K562 (cell line): ENCODE data around the gene CBLIF. TPM values are rescaled to one million over a fixed set of nuclear protein-coding genes. Genes with fewer than 3 reads are reported as not detected.
"Not testable (repeated sequence)": the region's sequence is repeated elsewhere in the genome, so short reads cannot be mapped to it uniquely, and the experiment has no call there.

Experiments used
- ATAC-seq: fragments of 200-7000 bp; cut with Tn5 transposase; 3 replicates; pipeline ENCODE4 v1.9.1; 2020; ENCODE audit warnings: moderate library complexity
- BruUV-seq: library from RNA; stranded (reverse); fragments of 400-500 nt; replicated peaks from 2 replicates; lab custom pipeline; 2021; lab: Mats Ljungman, UMichigan
- CTCF ChIA-PET: fragments of 300-600 bp; formaldehyde crosslinking; extraction: SDS; loops from one replicate; lab custom pipeline; 2021; ENCODE audit warnings: low intra/inter-chr PET ratio; lab: Yijun Ruan, JAX
- POLR2A ChIA-PET: fragments of 300-600, 350-650 bp; sonication (Branson Sonifier 250); formaldehyde crosslinking; extraction: SDS; loops from one replicate; lab custom pipeline; 2021; ENCODE audit warnings: antibody characterized with exemption, inconsistent platforms; lab: Yijun Ruan, JAX
- DNase-seq, 4 experiments: peaks; one replicate each; pipeline versions ENCODE4 v3.0.0 to v3.0.0-alpha.2; 2011 to 2018; ENCODE audit warnings: low spot score in 3 of 4, mixed read lengths in 3 of 4; ENCODE audit errors: extremely low read depth in 1 of 4
- FAIRE-seq: peaks from 2 replicates; lab custom pipeline; 2011; peaks lifted over from hg19 to GRCh38; lab: Jason Lieb, UNC
- H2AFZ ChIP-seq: 2 replicates; pipeline ENCODE4 v1.6.0; 2011; ENCODE audit warnings: low read depth, low read length, control low read depth, inconsistent platforms
- H3K27ac ChIP-seq: fragments of 200-600 bp; 3 replicates; pipeline ENCODE4 v1.8.0; 2011; ENCODE audit warnings: low read depth, mild to moderate bottlenecking, control low read depth, inconsistent platforms, low read length, moderate library complexity, mixed read lengths; ENCODE audit errors: extremely low read depth
- H3K27me3 ChIP-seq, 2 experiments: fragments of 300-600 bp in 1 of 2; 2 replicates in 1 of 2; 3 replicates in 1 of 2; pipeline versions ENCODE4 v1.6.0 to v1.8.0; 2011; ENCODE audit warnings: inconsistent platforms in 2 of 2, low read length in 2 of 2, mild to moderate bottlenecking in 1 of 2, mixed read lengths in 1 of 2, moderate library complexity in 1 of 2; ENCODE audit not compliant: control insufficient read depth in 2 of 2, insufficient read depth in 2 of 2
- H3K36me3 ChIP-seq: fragments of 300-600 bp; 3 replicates; pipeline ENCODE4 v1.8.0; 2011; ENCODE audit warnings: mild to moderate bottlenecking, low read length, inconsistent platforms; ENCODE audit not compliant: control insufficient read depth, insufficient read depth
- H3K4me1 ChIP-seq, 2 experiments: fragments of 200-600 bp in 1 of 2; replicated peaks in 1 of 2; 2 replicates in 1 of 2; 3 replicates in 1 of 2; pipeline versions ENCODE4 v1.5.1 to v1.8.0; 2011; ENCODE audit warnings: inconsistent platforms in 2 of 2, low read length in 2 of 2, mild to moderate bottlenecking in 1 of 2, mixed read lengths in 1 of 2, moderate library complexity in 1 of 2; ENCODE audit not compliant: control insufficient read depth in 2 of 2, insufficient read depth in 2 of 2
- H3K4me2 ChIP-seq: 2 replicates; pipeline ENCODE4 v1.6.1; 2011; ENCODE audit warnings: low read length, control low read depth, inconsistent platforms, mixed read lengths; ENCODE audit not compliant: insufficient read depth
- H3K4me3 ChIP-seq: fragments of 200-600 bp; sonication (generic), shearing (Covaris generic); 2 replicates; pipeline ENCODE4 v1.5.1; 2016; ENCODE audit warnings: control low read depth, inconsistent platforms
- H3K79me2 ChIP-seq: fragments of 200-600 bp; 3 replicates; pipeline ENCODE4 v1.8.0; 2011; ENCODE audit warnings: low read length, inconsistent platforms; ENCODE audit not compliant: control insufficient read depth, insufficient read depth
- H3K9ac ChIP-seq, 2 experiments: 2 replicates each; pipeline versions ENCODE4 v1.6.0 to v1.6.1; 2011; ENCODE audit warnings: low read depth in 2 of 2, low read length in 2 of 2, control low read depth in 1 of 2, inconsistent platforms in 1 of 2, mild to moderate bottlenecking in 1 of 2, mixed read lengths in 1 of 2; ENCODE audit not compliant: insufficient read depth in 1 of 2
- H3K9me1 ChIP-seq: one replicate; pipeline ENCODE4 v1.6.0; 2011; ENCODE audit warnings: inconsistent platforms, mild to moderate bottlenecking, low read length, moderate library complexity; ENCODE audit not compliant: control insufficient read depth, insufficient read depth
- H3K9me3 ChIP-seq: replicated peaks from 2 replicates; pipeline ENCODE4 v1.5.1; 2011; ENCODE audit warnings: low read depth, low read length, inconsistent platforms; ENCODE audit not compliant: control insufficient read depth, insufficient read depth
- H4K20me1 ChIP-seq: replicated peaks from 2 replicates; pipeline ENCODE4 v1.6.1; 2011; ENCODE audit warnings: low read length, inconsistent platforms, mixed read lengths; ENCODE audit not compliant: control insufficient read depth, insufficient read depth
- FIP1L1 ChIP-seq: fragments of 200-400 bp; formaldehyde crosslinking; IDR thresholded peaks from 2 replicates; pipeline ENCODE4 v1.6.1; 2018; ENCODE audit warnings: mild to moderate bottlenecking, low read depth, low read length; ENCODE audit not compliant: poor library complexity, severe bottlenecking
- KLF13 ChIP-seq: fragments of 450-650 bp; IDR thresholded peaks from 2 replicates; pipeline ENCODE4 v1.6.1; 2016; ENCODE audit warnings: missing genetic modification characterization, low read depth, mild to moderate bottlenecking, missing compliant biosample characterization, moderate library complexity, borderline replicate concordance
- SMAD3 ChIP-seq: fragments of 450-650 bp; formaldehyde crosslinking; conservative IDR thresholded peaks from 2 replicates; pipeline ENCODE4 v1.4.0; 2020; ENCODE audit warnings: mild to moderate bottlenecking
- TRIM28 ChIP-seq: fragments of 450-650 bp; IDR thresholded peaks from 2 replicates; pipeline ENCODE4 v1.6.1; 2017
- ZNF431 ChIP-seq: sonication (generic); formaldehyde crosslinking; IDR thresholded peaks from 2 replicates; pipeline ENCODE4 v1.8.0; 2022; ENCODE audit warnings: mild to moderate bottlenecking, missing genetic modification reagents
- WGBS: fragments of 100-300 bp; shearing (Covaris generic); methylation state at CpG from one replicate; pipeline ENCODE4 v1.1.6; 2016; ENCODE audit warnings: low coverage, mixed read lengths; ENCODE audit not compliant: insufficient coverage; ENCODE audit errors: missing lambda C conversion rate; 5-methylcytosine and 5-hydroxymethylcytosine counted together
- in situ Hi-C: fragments of 300-500 bp; cut with MboI; formaldehyde crosslinking; loops from 4 replicates; pipeline ENCODE4 v1.15.0; 2018; ENCODE audit warnings: inconsistent platforms, mixed read lengths
- intact Hi-C: fragments of 100-400 bp; cut with micrococcal nuclease; formaldehyde crosslinking; loops from 2 replicates; pipeline ENCODE4 v1.14.2; 2022
- polyA plus RNA-seq, 8 experiments: library from polyadenylated mRNA; depleted of rRNA in 4 of 8; stranded (reverse) in 5 of 8; unstranded in 3 of 8; fragments of >200 nt; fragmentation: Nextera tagmentation in 2 of 8; fragmentation: Illumina TruSeq in 1 of 8; extraction: Ambion mirVana in 2 of 8; extraction: Trizol in 1 of 8; gene quantifications; 2 replicates each; pipeline versions ENCODE4 v1.2.1 to v1.2.3, GENCODE V29; 2011 to 2014; ENCODE audit warnings: inconsistent platforms in 1 of 8, missing spikeins in 1 of 8
- total RNA-seq, 7 experiments: library from RNA; depleted of rRNA in 6 of 7; stranded (reverse); fragments of >200 nt in 6 of 7; fragmentation: Illumina TruSeq in 2 of 7; extraction: Trizol in 2 of 7; gene quantifications; 2 replicates each; pipeline versions ENCODE4 v1.2.1 to v1.2.3, GENCODE V29; 2011 to 2021; ENCODE audit warnings: low replicate concordance in 1 of 7
- TF ChIP-seq, protein P1 (sequence below), 2 experiments: fragments of 250-450 bp in 1 of 2; fragments of 450-650 bp in 1 of 2; sonication (Bioruptor Pico) in 1 of 2; IDR thresholded peaks; 2 replicates each; pipeline versions ENCODE4 v1.6.1 to v1.8.0; 2016 to 2021; ENCODE audit warnings: mild to moderate bottlenecking in 2 of 2, moderate library complexity in 2 of 2, missing compliant biosample characterization in 1 of 2, missing genetic modification characterization in 1 of 2
- TF ChIP-seq, protein P2 (sequence below): fragments of 250-450 bp; sonication (Bioruptor Pico); IDR thresholded peaks from 2 replicates; pipeline ENCODE4 v1.9.0; 2021; ENCODE audit warnings: mild to moderate bottlenecking
- TF ChIP-seq, protein P3 (sequence below): fragments of 450-650 bp; formaldehyde crosslinking; IDR thresholded peaks from 2 replicates; pipeline ENCODE4 v1.4.0; 2022; ENCODE audit warnings: mild to moderate bottlenecking, moderate library complexity

The CBLIF gene
- total and polyA plus RNA-seq, 9 of the 15 experiments (the other 6 are each of a cell fraction or from before 2014, with no cell fraction given): 0.07 to 0.83 (median 0.54) TPM

DNA sequence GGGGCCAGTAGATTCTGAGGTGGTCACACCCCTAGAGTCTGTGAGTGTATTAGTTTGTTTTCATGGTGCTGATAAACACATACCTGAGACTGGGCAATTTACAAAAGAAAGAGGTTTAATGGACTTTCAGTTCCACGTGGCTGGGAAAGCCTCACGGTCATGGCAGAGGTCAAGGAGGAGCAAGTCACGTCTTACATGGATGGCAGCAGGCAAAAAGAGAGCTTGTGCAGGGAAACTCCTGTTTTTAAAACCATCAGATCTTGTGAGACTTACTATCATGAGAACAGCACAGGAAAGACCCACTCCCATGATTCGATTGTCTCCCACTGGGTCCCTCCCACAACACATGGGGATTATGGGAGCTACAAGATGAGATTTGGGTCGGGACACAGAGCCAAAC is 60.9 kb downstream of the CBLIF start:
- H3K9me1 ChIP-seq, H3K9me3 ChIP-seq, in situ Hi-C loops, H3K27ac ChIP-seq, H3K4me3 ChIP-seq, FAIRE-seq, intact Hi-C loops, H3K79me2 ChIP-seq, CTCF ChIA-PET, DNase-seq, H3K4me2 ChIP-seq, ATAC-seq, H4K20me1 ChIP-seq, H3K27me3 ChIP-seq, H2AFZ ChIP-seq, H3K9ac ChIP-seq, BruUV-seq: not testable (repeated sequence)
- 77% methylated on average over 3 of the region's 5 CpGs for WGBS
- POLR2A ChIA-PET: interaction anchor here (1.2 to 1.5 kb wide), 2 partner anchors 9 to 10 kb away, joined by 3 read pairs; no protein-coding TSS in a partner anchor
- H3K4me1 ChIP-seq: peaks cover 13 to 17% of the 10 kb centered on the region in 2 experiments
- H3K36me3 ChIP-seq: peaks cover 59% of the 10 kb centered on the region; the same call in 2 of the 3 replicates
- TF ChIP-seq ZNF431 (CRISPR knock-in tag) (peak; percentile 98), TRIM28 (0 out of 2 replicates have a peak, but pooled peaks have one; percentile 26)

DNA sequence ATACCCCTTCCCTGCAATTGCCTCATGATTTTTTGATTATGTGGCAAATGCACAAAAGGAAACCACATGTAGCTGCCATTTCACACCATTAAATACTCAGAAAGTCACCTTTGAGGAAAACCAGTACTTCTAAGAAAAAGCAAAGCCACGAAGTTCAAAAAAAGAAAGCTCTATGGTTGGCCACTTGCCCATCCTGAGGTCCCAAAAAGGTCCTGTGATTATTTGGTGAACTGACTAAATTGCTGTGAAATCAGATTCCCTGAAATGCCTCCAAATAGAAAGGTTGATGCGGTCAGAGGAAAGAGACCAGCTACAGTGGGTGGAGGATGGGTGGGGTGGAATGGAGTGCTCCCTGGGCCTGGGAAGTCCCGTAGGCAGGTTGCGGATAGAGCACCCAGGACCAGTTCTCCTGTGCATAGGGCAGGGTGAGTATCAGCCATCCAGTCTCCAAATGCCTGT is 61.6 kb downstream of the CBLIF start:
- Histone ChIP-seq H3K9me1 (peaks cover 4% of the 10 kb centered on the region), H3K27me3 (no peaks in the 10 kb centered on the region), H2AFZ (no peak overlapping the region), H3K36me3 (peaks cover 56% of the 10 kb centered on the region; the same call in 2 of the 3 replicates), H3K4me1 (peaks cover 13 to 17% of the 10 kb centered on the region in 2 experiments), H4K20me1 (peaks cover 7% of the 10 kb centered on the region; the same call in 1 of the 2 replicates), H3K79me2 (0 out of 3 replicates have a peak, but pooled peaks cover 3% of the 10 kb centered on the region), H3K4me3 (no peak overlapping the region), H3K9me3 (no peaks in the 10 kb centered on the region), H3K9ac (no peak overlapping the region), H3K4me2 (no peak overlapping the region), H3K27ac (no peak overlapping the region)
- DNase-seq (no peak), ATAC-seq (no peak), FAIRE-seq (no peak)
- intact Hi-C loops (no loop called here), in situ Hi-C loops (no loop called here)
- no TSS peak for BruUV-seq
- ChIA-PET POLR2A (interaction anchor here (0.8 kb wide), 1 partner anchor 18 kb away, joined by 5 read pairs; no protein-coding TSS in a partner anchor), CTCF (no interaction called here)
- TF ChIP-seq SMAD3 (CRISPR knock-in tag) (no peak), FIP1L1 (no peak), KLF13 (no peak)
- TF ChIP-seq, protein P1, sequence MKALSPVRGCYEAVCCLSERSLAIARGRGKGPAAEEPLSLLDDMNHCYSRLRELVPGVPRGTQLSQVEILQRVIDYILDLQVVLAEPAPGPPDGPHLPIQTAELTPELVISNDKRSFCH (CRISPR knock-in tag; IDR thresholded peaks at IDR 0.05): no peak
- TF ChIP-seq, protein P1 (tag; IDR thresholded peaks at IDR 0.05): no peak
- TF ChIP-seq, protein P2, sequence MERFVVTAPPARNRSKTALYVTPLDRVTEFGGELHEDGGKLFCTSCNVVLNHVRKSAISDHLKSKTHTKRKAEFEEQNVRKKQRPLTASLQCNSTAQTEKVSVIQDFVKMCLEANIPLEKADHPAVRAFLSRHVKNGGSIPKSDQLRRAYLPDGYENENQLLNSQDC: no peak
- TF ChIP-seq, protein P3, sequence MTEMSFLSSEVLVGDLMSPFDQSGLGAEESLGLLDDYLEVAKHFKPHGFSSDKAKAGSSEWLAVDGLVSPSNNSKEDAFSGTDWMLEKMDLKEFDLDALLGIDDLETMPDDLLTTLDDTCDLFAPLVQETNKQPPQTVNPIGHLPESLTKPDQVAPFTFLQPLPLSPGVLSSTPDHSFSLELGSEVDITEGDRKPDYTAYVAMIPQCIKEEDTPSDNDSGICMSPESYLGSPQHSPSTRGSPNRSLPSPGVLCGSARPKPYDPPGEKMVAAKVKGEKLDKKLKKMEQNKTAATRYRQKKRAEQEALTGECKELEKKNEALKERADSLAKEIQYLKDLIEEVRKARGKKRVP: no peak
- 74% methylated on average over 4 of the region's 4 CpGs for WGBS
